Upper lobe of left lung (tissue), 4 donors: ENCODE measurements around the gene CYP26B1.

Source experiments
- CTCF ChIP-seq, 6 experiments: fragments of 450-650 bp in 4 of 6; fragments of 200-600 bp in 2 of 6; sonication (generic) in 2 of 6; IDR thresholded peaks; one replicate each; pipeline ENCODE4 v1.5.1; 2016 to 2019; ENCODE audit warnings: antibody characterized with exemption in 6 of 6
- POLR2A ChIP-seq, 4 donors: fragments of 450-650 bp; IDR thresholded peaks; one replicate each; pipeline ENCODE4 v1.5.1; 2016 to 2017; ENCODE audit warnings: antibody characterized with exemption in 4 of 4, mild to moderate bottlenecking in 2 of 4
- POLR2AphosphoS5 ChIP-seq, 2 donors: sonication (generic); formaldehyde crosslinking; IDR thresholded peaks; one replicate each; pipeline ENCODE4 v1.5.1; 2017; ENCODE audit warnings: antibody characterized with exemption in 2 of 2

- TF ChIP-seq CTCF (IDR thresholded peaks at IDR 0.05) (no peak), POLR2A (IDR thresholded peaks at IDR 0.05) (no peak), POLR2AphosphoS5 (IDR thresholded peaks at IDR 0.05) (no peak)
These were observed 4.0 kb downstream of the CYP26B1 start for GRCh38 chr2:72143441-72144273.
